OCI-LY1 (cell line): ENCODE results near the gene BCL7B.

ENCODE experiments used
- H2AFZ ChIP-seq: fragments of 200-600 bp; sonication (generic), shearing (Covaris generic); 2 replicates; pipeline ENCODE4 v1.6.0; 2014; ENCODE audit warnings: antibody characterized with exemption, mild to moderate bottlenecking, low read length
- H3F3A ChIP-seq: fragments of 200-600 bp; sonication (generic), shearing (Covaris generic); 2 replicates; pipeline ENCODE4 v1.6.0; 2014; ENCODE audit warnings: mild to moderate bottlenecking, antibody characterized with exemption, low read length, moderate library complexity; ENCODE audit not compliant: insufficient read depth
- H3K27ac ChIP-seq: fragments of 200-600 bp; sonication (generic); 2 replicates; pipeline ENCODE4 v1.5.1; 2014; ENCODE audit warnings: low read length, mixed run types, mild to moderate bottlenecking, low read depth; ENCODE audit not compliant: poor library complexity, severe bottlenecking
- H3K27me3 ChIP-seq: fragments of 200-600 bp; sonication (generic); 2 replicates; pipeline ENCODE4 v1.6.0; 2014; ENCODE audit warnings: antibody characterized with exemption, mild to moderate bottlenecking, low read length, moderate library complexity; ENCODE audit not compliant: insufficient read depth
- H3K36me3 ChIP-seq: fragments of 200-600 bp; sonication (generic); 2 replicates; pipeline ENCODE4 v1.6.1; 2014; ENCODE audit warnings: mild to moderate bottlenecking, antibody characterized with exemption, low read length, moderate library complexity, mixed read lengths; ENCODE audit not compliant: insufficient read depth
- H3K4me1 ChIP-seq: fragments of 200-600 bp; sonication (generic); 2 replicates; pipeline ENCODE4 v1.5.1; 2014; ENCODE audit warnings: mild to moderate bottlenecking, low read length, moderate library complexity; ENCODE audit not compliant: insufficient read depth, severe bottlenecking
- H3K4me2 ChIP-seq: fragments of 200-600 bp; sonication (generic), shearing (Covaris generic); 2 replicates; pipeline ENCODE4 v1.6.1; 2014; ENCODE audit warnings: low read length
- H3K4me3 ChIP-seq: fragments of 200-600 bp; sonication (generic); 2 replicates; pipeline ENCODE4 v1.5.1; 2014; ENCODE audit warnings: low read length, low read depth, mild to moderate bottlenecking, mixed read lengths; ENCODE audit not compliant: poor library complexity, severe bottlenecking
- H3K79me2 ChIP-seq: fragments of 200-600 bp; shearing (Covaris generic); 2 replicates; pipeline ENCODE4 v1.6.1; 2016; ENCODE audit warnings: mixed run types, low read length, mixed read lengths; ENCODE audit not compliant: insufficient read depth
- H3K9ac ChIP-seq: fragments of 200-600 bp; sonication (generic), shearing (Covaris generic); 2 replicates; pipeline ENCODE4 v1.6.1; 2014; ENCODE audit warnings: mild to moderate bottlenecking, low read length, mixed read lengths
- H3K9me2 ChIP-seq: fragments of 200-600 bp; sonication (generic), shearing (Covaris generic); 2 replicates; pipeline ENCODE4 v1.6.1; 2014; ENCODE audit warnings: low read depth, mild to moderate bottlenecking, low read length, mixed read lengths
- H3K9me3 ChIP-seq: fragments of 200-600 bp; shearing (Covaris generic); 2 replicates; pipeline ENCODE4 v1.6.1; 2014; ENCODE audit warnings: low read length, mixed read lengths
- H4K20me1 ChIP-seq: fragments of 200-600 bp; sonication (generic), shearing (Covaris generic); 2 replicates; pipeline ENCODE4 v1.6.0; 2016; ENCODE audit warnings: mild to moderate bottlenecking, low read length; ENCODE audit not compliant: insufficient read depth
- EZH2 ChIP-seq: fragments of 200-600 bp; sonication (generic), shearing (Covaris generic); IDR thresholded peaks from 2 replicates; pipeline ENCODE4 v1.8.0; 2017; ENCODE audit warnings: borderline replicate concordance, mixed run types, mild to moderate bottlenecking, antibody characterized with exemption, low read length, moderate library complexity, mixed read lengths
- TF ChIP-seq, protein P1 (sequence below): fragments of 200-600 bp; sonication (generic), shearing (Covaris generic); IDR thresholded peaks from 2 replicates; pipeline ENCODE4 v1.5.1; 2017; ENCODE audit warnings: mild to moderate bottlenecking, antibody characterized with exemption, low read length, moderate library complexity, mixed read lengths

Gene BCL7B

DNA sequence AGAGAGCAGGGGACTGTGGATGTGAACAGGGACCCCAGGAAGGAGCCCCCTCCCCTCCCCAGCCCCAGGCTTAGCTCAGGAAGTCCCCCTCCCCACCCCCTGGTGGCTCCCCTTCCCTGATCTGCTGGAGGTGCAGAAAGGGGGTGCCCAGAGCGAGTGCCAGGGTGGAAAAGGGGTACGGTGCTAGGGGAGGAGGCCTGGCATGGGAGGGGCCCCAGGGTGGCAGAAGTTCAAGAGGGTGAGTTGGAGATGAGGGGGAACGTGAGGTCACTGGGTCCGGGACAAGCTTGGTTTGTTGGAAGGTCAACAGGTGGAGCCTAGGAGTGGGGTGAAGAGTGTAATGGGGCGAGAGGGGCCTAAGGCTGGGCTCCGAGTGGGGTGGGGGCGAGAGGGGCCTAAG lies 42.4 kb upstream of the BCL7B start:
- no peak overlapping the region for H3K4me2 ChIP-seq
- no peaks in the 10 kb centered on the region for H3F3A ChIP-seq
- no peaks in the 10 kb centered on the region for H3K36me3 ChIP-seq
- no peak overlapping the region for H3K27ac ChIP-seq
- no peak overlapping the region for H3K4me3 ChIP-seq
- H3K9me2 ChIP-seq, result no peaks in the 10 kb centered on the region
- peaks cover 14% of the 10 kb centered on the region for H3K27me3 ChIP-seq
- no peaks in the 10 kb centered on the region for H3K9me3 ChIP-seq
- H3K4me1 ChIP-seq, result no peaks in the 10 kb centered on the region
- no peak overlapping the region for H2AFZ ChIP-seq
- H4K20me1 ChIP-seq, result no peaks in the 10 kb centered on the region
- no peaks in the 10 kb centered on the region for H3K79me2 ChIP-seq
- no peak overlapping the region for H3K9ac ChIP-seq
- TF ChIP-seq, protein P1, sequence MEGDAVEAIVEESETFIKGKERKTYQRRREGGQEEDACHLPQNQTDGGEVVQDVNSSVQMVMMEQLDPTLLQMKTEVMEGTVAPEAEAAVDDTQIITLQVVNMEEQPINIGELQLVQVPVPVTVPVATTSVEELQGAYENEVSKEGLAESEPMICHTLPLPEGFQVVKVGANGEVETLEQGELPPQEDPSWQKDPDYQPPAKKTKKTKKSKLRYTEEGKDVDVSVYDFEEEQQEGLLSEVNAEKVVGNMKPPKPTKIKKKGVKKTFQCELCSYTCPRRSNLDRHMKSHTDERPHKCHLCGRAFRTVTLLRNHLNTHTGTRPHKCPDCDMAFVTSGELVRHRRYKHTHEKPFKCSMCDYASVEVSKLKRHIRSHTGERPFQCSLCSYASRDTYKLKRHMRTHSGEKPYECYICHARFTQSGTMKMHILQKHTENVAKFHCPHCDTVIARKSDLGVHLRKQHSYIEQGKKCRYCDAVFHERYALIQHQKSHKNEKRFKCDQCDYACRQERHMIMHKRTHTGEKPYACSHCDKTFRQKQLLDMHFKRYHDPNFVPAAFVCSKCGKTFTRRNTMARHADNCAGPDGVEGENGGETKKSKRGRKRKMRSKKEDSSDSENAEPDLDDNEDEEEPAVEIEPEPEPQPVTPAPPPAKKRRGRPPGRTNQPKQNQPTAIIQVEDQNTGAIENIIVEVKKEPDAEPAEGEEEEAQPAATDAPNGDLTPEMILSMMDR, result no peak
- TF ChIP-seq EZH2, result no peak

DNA sequence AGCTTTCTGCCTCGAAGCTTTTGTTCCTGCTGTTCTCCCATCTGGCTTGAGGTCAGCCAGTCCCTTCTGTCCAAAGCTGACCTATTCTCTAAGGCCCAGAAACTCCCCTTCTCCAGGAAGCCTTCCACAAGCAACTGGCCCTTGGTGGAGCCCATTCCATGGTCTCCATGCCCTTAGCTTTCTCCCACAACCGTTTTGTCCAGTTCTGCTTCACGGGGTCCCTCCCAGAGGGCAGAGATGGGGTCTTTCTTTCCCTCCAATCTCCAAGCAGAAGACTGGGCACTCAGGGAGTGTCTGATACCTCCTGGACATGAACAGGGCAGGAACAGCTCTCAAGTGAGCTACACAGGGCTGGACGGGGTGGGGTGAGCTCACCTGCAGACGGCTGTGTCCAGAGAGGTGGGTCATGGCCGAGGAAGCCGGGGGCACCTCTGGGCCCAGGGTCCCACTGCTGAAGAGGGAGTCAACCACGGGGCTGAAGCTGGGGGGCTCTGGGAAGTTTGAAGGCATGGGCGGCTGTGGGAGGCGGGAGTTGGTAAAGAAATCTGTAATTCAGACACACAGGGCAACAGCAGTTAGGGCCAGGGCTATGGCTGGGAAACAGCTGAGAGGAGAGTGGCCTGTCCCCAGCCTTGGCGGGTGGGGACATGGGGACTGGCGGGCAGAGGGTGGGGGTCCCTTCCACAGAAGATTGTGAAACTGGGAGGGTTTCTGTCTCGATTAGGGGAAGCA lies 41.8 kb upstream of the BCL7B start:
- TF ChIP-seq, protein P1, result no peak
- TF ChIP-seq EZH2, result no peak
- H2AFZ ChIP-seq, result no peak overlapping the region
- no peaks in the 10 kb centered on the region for H3K4me1 ChIP-seq

DNA sequence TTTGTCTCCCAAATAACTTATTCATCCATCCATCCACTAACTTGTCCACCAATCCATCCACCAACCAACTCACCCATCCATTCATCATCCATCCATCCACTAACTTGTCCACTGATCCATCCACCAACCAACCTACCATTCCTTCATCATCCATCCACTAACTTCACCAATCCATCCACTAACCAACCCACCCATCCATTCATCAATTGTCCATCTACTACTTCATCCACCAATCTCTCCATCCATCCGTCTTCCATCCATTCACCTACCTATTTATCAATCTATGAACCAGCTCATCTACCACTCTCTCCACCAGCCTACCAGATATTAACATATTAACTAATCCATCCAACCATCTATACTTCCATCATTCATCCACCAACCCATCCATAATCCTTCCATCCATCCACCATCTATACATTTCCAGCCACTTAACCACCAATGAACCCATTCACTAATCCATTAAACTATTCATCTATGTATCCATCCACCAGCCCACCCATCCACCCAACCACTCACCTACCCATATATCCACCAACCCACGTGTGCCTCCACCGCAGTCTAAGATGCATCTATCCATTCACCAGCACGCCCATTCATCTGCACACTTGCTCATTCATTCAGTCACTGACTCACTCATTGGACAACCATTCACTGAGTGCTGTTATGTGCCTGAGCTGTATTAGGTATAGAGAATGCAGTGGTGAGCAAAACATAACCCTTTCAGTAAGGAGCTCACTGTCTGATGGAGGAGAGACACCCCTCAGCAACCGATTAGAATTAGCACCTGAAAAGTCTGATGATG lies 40.7 kb upstream of the BCL7B start:
- no peak overlapping the region for H3K4me3 ChIP-seq
- no peaks in the 10 kb centered on the region for H3K9me2 ChIP-seq
- no peak overlapping the region for H3K27ac ChIP-seq
- no peaks in the 10 kb centered on the region for H3K4me1 ChIP-seq
- H3F3A ChIP-seq, result no peaks in the 10 kb centered on the region
- H3K9me3 ChIP-seq, result no peaks in the 10 kb centered on the region
- peaks cover 14% of the 10 kb centered on the region for H3K27me3 ChIP-seq
- no peak overlapping the region for H2AFZ ChIP-seq
- no peak overlapping the region for H3K4me2 ChIP-seq
- TF ChIP-seq EZH2, result no peak
- TF ChIP-seq, protein P1, result no peak
- H4K20me1 ChIP-seq, result no peaks in the 10 kb centered on the region
- H3K36me3 ChIP-seq, result no peaks in the 10 kb centered on the region
- no peaks in the 10 kb centered on the region for H3K79me2 ChIP-seq
- no peak overlapping the region for H3K9ac ChIP-seq

More for the DNA sequence above, 41.8 kb upstream of the BCL7B start:
- H3F3A ChIP-seq, result no peaks in the 10 kb centered on the region
- H3K9me2 ChIP-seq, result no peaks in the 10 kb centered on the region
- H3K9ac ChIP-seq, result no peak overlapping the region
- peaks cover 14% of the 10 kb centered on the region for H3K27me3 ChIP-seq
- H3K79me2 ChIP-seq, result no peaks in the 10 kb centered on the region
- no peak overlapping the region for H3K4me2 ChIP-seq
- no peaks in the 10 kb centered on the region for H3K9me3 ChIP-seq
- H3K36me3 ChIP-seq, result no peaks in the 10 kb centered on the region
- H3K27ac ChIP-seq, result no peak overlapping the region
- no peak overlapping the region for H3K4me3 ChIP-seq
- no peaks in the 10 kb centered on the region for H4K20me1 ChIP-seq
